OCI-LY3 (cell line): ENCODE results near the gene SLC25A21.

Experiments used
- EZH2phosphoT487 ChIP-seq: fragments of 200-600 bp; shearing (Covaris generic); IDR thresholded peaks from 2 replicates; pipeline ENCODE4 v1.6.1; 2018; ENCODE audit warnings: antibody characterized with exemption, mixed run types, low read depth
- TF ChIP-seq, protein P1 (sequence below): fragments of 200-600, 300-600 bp; sonication (generic); IDR thresholded peaks from 2 replicates; pipeline ENCODE4 v1.5.1; 2014; ENCODE audit warnings: antibody characterized with exemption, low read length, low read depth

DNA sequence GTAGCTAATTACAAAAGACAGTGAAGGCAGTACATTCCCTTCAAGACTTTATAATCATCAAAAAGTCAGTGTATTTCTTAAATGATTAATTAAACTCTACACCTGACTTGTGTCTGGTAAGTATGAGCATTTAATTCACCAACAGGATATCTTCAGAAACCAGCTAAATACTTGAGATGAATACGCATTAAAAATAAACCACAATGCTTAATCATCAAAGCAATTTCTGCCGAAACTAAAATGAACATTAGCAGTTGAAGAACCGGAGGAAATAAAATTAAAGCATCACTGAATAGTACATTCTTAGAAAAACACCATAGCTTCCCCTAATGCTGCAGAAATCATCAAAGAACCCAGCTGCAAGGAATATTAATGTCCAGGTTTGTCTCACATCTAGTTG, 32.7 kb downstream of the SLC25A21 start:
- TF ChIP-seq, protein P1, sequence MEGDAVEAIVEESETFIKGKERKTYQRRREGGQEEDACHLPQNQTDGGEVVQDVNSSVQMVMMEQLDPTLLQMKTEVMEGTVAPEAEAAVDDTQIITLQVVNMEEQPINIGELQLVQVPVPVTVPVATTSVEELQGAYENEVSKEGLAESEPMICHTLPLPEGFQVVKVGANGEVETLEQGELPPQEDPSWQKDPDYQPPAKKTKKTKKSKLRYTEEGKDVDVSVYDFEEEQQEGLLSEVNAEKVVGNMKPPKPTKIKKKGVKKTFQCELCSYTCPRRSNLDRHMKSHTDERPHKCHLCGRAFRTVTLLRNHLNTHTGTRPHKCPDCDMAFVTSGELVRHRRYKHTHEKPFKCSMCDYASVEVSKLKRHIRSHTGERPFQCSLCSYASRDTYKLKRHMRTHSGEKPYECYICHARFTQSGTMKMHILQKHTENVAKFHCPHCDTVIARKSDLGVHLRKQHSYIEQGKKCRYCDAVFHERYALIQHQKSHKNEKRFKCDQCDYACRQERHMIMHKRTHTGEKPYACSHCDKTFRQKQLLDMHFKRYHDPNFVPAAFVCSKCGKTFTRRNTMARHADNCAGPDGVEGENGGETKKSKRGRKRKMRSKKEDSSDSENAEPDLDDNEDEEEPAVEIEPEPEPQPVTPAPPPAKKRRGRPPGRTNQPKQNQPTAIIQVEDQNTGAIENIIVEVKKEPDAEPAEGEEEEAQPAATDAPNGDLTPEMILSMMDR = no peak
- TF ChIP-seq EZH2phosphoT487 = no peak
